ENCODE results near the gene GSK3A.

Gene GSK3A

DNA sequence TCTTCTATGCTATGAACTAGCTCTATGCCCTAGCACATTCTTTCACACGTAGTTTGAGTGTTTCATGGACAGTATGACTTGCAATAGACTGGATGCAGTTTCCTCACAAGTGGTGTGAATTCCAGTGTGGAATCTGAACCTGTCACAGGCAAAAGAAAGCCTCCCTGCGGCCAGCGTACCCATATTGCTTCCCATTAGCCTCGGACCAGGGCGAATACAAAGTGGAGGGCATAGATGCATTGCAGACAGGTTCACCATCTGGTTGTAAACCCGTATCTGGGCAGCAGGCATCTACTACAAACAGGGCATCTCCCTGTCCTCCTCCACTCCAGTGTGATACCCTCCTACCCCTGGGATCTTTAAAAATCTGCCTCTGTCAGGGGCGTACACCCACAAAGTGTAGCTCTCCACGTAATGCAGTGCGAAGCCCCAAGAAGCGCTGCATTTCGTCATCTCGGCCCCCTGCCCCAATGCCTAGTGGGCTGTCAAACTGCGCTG, 25.3 kb upstream of the GSK3A start:
- H3K36me3 ChIP-seq (ENCODE audit: control insufficient read depth in 2 of 2, insufficient read depth in 1 of 2, low read length in 2 of 2): peaks cover 0 to 15% of the 10 kb centered on the region in 2 experiments; a peak in 1 of 3 replicates
- CTCF ChIA-PET: interaction anchor here (0.6 to 2.0 kb wide), 5 partner anchors 22 to 155 kb away, joined by 3 to 10 read pairs (median 3); no protein-coding TSS in a partner anchor
- peak overlapping the region; percentile 43 for H3K4me3 ChIP-seq (ENCODE audit: low read depth, low read length)
- no peaks in the 10 kb centered on the region for H3K9me3 ChIP-seq (ENCODE audit: control insufficient read depth, insufficient read depth, low read depth, low read length)
- POLR2A ChIA-PET: interaction anchor here (0.9 to 1.7 kb wide), 7 partner anchors 10 to 24 kb away, joined by 3 to 8 read pairs (median 6); partner anchors contain the start of gene GSK3A
- peak overlapping the region; percentile 98 for H3K27ac ChIP-seq (ENCODE audit: extremely low read depth, low read depth, low read length)
- peaks cover 16% of the 10 kb centered on the region for H3K4me1 ChIP-seq (ENCODE audit: control insufficient read depth, insufficient read depth, low read length)
- TF ChIP-seq ZNF76 (tag by site-specific recombination; IDR thresholded peaks at IDR 0.05; ENCODE audit: borderline replicate concordance, low read depth): no peak
- TF ChIP-seq ZNF280D (tag by site-specific recombination; IDR thresholded peaks at IDR 0.05): no peak
- no peak for TF ChIP-seq PATZ1 (tag by site-specific recombination; IDR thresholded peaks at IDR 0.05)
- no peak for TF ChIP-seq MEIS1 (CRISPR knock-in tag; IDR thresholded peaks at IDR 0.05; ENCODE audit: borderline replicate concordance)
- no peak for TF ChIP-seq RBAK (tag by site-specific recombination; IDR thresholded peaks at IDR 0.05)
- TF ChIP-seq EGR2 (tag by site-specific recombination; IDR thresholded peaks at IDR 0.05; ENCODE audit: low read depth): peak; percentile 71
- TF ChIP-seq ZNF621 (tag by site-specific recombination; IDR thresholded peaks at IDR 0.05): no peak
- no peak for TF ChIP-seq TCF7L2 (IDR thresholded peaks at IDR 0.05; ENCODE audit: borderline replicate concordance, low read depth, low read length)
- TF ChIP-seq, protein P1, sequence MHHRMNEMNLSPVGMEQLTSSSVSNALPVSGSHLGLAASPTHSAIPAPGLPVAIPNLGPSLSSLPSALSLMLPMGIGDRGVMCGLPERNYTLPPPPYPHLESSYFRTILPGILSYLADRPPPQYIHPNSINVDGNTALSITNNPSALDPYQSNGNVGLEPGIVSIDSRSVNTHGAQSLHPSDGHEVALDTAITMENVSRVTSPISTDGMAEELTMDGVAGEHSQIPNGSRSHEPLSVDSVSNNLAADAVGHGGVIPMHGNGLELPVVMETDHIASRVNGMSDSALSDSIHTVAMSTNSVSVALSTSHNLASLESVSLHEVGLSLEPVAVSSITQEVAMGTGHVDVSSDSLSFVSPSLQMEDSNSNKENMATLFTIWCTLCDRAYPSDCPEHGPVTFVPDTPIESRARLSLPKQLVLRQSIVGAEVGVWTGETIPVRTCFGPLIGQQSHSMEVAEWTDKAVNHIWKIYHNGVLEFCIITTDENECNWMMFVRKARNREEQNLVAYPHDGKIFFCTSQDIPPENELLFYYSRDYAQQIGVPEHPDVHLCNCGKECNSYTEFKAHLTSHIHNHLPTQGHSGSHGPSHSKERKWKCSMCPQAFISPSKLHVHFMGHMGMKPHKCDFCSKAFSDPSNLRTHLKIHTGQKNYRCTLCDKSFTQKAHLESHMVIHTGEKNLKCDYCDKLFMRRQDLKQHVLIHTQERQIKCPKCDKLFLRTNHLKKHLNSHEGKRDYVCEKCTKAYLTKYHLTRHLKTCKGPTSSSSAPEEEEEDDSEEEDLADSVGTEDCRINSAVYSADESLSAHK (tag by site-specific recombination; IDR thresholded peaks at IDR 0.05): no peak
- TF ChIP-seq ZNF571 (tag by site-specific recombination; IDR thresholded peaks at IDR 0.05): no peak
- TF ChIP-seq, protein P2, sequence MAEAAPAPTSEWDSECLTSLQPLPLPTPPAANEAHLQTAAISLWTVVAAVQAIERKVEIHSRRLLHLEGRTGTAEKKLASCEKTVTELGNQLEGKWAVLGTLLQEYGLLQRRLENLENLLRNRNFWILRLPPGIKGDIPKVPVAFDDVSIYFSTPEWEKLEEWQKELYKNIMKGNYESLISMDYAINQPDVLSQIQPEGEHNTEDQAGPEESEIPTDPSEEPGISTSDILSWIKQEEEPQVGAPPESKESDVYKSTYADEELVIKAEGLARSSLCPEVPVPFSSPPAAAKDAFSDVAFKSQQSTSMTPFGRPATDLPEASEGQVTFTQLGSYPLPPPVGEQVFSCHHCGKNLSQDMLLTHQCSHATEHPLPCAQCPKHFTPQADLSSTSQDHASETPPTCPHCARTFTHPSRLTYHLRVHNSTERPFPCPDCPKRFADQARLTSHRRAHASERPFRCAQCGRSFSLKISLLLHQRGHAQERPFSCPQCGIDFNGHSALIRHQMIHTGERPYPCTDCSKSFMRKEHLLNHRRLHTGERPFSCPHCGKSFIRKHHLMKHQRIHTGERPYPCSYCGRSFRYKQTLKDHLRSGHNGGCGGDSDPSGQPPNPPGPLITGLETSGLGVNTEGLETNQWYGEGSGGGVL (tag by site-specific recombination; IDR thresholded peaks at IDR 0.05): no peak
- no peak; the same call in 1 of the 2 replicates for TF ChIP-seq PRDM10 (tag by site-specific recombination; IDR thresholded peaks at IDR 0.05)
- 0 out of 2 replicates have a peak, but pooled peaks have one; percentile 58 for TF ChIP-seq ZNF121 (tag by site-specific recombination; IDR thresholded peaks at IDR 0.05)
- TF ChIP-seq ZBTB21 (tag by site-specific recombination; IDR thresholded peaks at IDR 0.05): no peak; the same call in 1 of the 2 replicates
- TF ChIP-seq HOXA7 (CRISPR knock-in tag; IDR thresholded peaks at IDR 0.05; ENCODE audit: borderline replicate concordance): no peak
- TF ChIP-seq ZIC2 (tag by site-specific recombination; IDR thresholded peaks at IDR 0.05): no peak
- TF ChIP-seq ZNF202 (tag by site-specific recombination; IDR thresholded peaks at IDR 0.05; ENCODE audit: borderline replicate concordance): no peak
- TF ChIP-seq, protein P3, sequence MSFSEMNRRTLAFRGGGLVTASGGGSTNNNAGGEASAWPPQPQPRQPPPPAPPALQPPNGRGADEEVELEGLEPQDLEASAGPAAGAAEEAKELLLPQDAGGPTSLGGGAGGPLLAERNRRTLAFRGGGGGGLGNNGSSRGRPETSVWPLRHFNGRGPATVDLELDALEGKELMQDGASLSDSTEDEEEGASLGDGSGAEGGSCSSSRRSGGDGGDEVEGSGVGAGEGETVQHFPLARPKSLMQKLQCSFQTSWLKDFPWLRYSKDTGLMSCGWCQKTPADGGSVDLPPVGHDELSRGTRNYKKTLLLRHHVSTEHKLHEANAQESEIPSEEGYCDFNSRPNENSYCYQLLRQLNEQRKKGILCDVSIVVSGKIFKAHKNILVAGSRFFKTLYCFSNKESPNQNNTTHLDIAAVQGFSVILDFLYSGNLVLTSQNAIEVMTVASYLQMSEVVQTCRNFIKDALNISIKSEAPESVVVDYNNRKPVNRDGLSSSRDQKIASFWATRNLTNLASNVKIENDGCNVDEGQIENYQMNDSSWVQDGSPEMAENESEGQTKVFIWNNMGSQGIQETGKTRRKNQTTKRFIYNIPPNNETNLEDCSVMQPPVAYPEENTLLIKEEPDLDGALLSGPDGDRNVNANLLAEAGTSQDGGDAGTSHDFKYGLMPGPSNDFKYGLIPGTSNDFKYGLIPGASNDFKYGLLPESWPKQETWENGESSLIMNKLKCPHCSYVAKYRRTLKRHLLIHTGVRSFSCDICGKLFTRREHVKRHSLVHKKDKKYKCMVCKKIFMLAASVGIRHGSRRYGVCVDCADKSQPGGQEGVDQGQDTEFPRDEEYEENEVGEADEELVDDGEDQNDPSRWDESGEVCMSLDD (tag by site-specific recombination; IDR thresholded peaks at IDR 0.05): no peak
- TF ChIP-seq ZNF155 (tag by site-specific recombination; IDR thresholded peaks at IDR 0.05): no peak
- no peak for TF ChIP-seq SALL2 (tag by site-specific recombination; IDR thresholded peaks at IDR 0.05; ENCODE audit: borderline replicate concordance)
